MM.1S (cell line): Measurements from ENCODE around the gene TARS3.

Experiments used
- CTCF ChIP-seq: fragments of 300-600 bp; sonication (generic); IDR thresholded peaks from 2 replicates; pipeline ENCODE4 v1.5.1; 2016; ENCODE audit warnings: antibody characterized with exemption, low read length, mixed read lengths
- EZH2 ChIP-seq: fragments of 300-600 bp; sonication (generic); optimal IDR thresholded peaks from 2 replicates; pipeline ENCODE3; 2017; ENCODE audit warnings: low read depth, mild to moderate bottlenecking, antibody characterized with exemption, low read length, mixed read lengths
- EZH2phosphoT487 ChIP-seq: fragments of 300-600 bp; sonication (generic); IDR thresholded peaks from 2 replicates; pipeline ENCODE4 v1.6.1; 2018; ENCODE audit warnings: antibody characterized with exemption, low read length

DNA sequence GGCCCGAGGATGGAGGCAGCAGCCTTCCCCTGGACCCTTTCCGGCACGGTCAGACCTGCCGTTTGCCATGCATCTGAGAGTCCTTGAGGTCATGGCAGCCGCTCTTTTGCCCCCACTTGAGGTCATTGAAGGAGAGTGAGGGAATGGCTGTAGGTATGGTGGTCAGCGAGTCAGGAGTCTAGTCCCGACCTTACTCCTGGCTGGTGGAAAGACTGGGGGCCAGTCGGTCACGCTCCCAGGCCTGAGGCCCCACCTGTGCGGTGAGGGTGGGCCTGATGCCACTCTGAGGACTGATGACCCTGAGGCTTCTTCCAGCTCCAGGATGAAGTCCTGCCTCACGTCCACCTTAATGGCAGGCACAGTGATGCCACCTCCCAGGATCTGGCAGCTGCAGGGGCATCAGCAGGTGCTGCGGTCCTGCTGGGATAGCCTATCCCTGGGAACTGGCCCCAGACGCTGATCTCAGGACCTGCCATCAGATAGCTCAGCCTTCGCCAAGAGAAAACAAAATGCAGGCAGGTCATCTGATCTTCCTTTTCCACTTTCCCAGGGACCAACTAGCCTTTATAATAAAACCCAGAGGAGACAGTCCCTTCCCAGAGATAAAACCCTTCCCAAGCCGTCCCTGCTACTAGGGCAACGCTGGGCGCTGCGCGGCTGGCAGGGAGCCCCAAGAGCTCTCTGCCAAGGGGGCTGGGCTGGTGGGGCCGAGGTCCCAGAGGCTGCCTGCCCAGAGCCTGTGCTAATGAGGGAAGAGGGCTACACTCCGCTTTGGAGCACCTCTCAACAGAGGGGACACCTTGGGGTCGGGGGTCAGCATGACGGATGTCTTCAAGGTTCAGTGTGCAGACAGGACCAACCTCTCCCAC lies 114.3 kb downstream of the TARS3 start:
- TF ChIP-seq CTCF (no peak), EZH2 (no peak), EZH2phosphoT487 (no peak)
